Ishikawa (cell line): ENCODE data around the gene MIF4GD.

Experiments used
- CEBPB ChIP-seq: IDR thresholded peaks from 2 replicates; pipeline ENCODE4 v1.6.1; 2012
- CREB1 ChIP-seq: IDR thresholded peaks from 2 replicates; pipeline ENCODE4 v1.6.1; 2012; ENCODE audit warnings: low read depth
- EGR1 ChIP-seq: IDR thresholded peaks from 2 replicates; pipeline ENCODE4 v1.6.1; 2012
- EP300 ChIP-seq: IDR thresholded peaks from 2 replicates; pipeline ENCODE4 v1.6.1; 2012; ENCODE audit warnings: borderline replicate concordance
- FOXM1 ChIP-seq: IDR thresholded peaks from 2 replicates; pipeline ENCODE4 v1.6.1; 2012; ENCODE audit warnings: low read depth, borderline replicate concordance
- NFIC ChIP-seq: IDR thresholded peaks from 2 replicates; pipeline ENCODE4 v1.6.1; 2012
- RAD21 ChIP-seq: IDR thresholded peaks from 2 replicates; pipeline ENCODE4 v1.6.1; 2012; ENCODE audit warnings: low read depth
- TAF1 ChIP-seq: IDR thresholded peaks from 2 replicates; pipeline ENCODE4 v1.6.1; 2012; ENCODE audit warnings: low read depth, mild to moderate bottlenecking
- TCF12 ChIP-seq: IDR thresholded peaks from 2 replicates; pipeline ENCODE4 v1.6.1; 2012; ENCODE audit warnings: low read depth
- TEAD4 ChIP-seq: IDR thresholded peaks from 2 replicates; pipeline ENCODE4 v1.6.1; 2012
- YY1 ChIP-seq: IDR thresholded peaks from 2 replicates; pipeline ENCODE4 v1.6.1; 2012; ENCODE audit warnings: low read depth
- ZBTB7A ChIP-seq: IDR thresholded peaks from 2 replicates; pipeline ENCODE4 v1.6.1; 2012; ENCODE audit warnings: low read depth
- TF ChIP-seq, protein P1 (sequence below): IDR thresholded peaks from 2 replicates; pipeline ENCODE4 v1.6.1; 2012; ENCODE audit warnings: low read depth, mild to moderate bottlenecking
- TF ChIP-seq, protein P2 (sequence below): IDR thresholded peaks from 2 replicates; pipeline ENCODE4 v1.6.1; 2012
- TF ChIP-seq, protein P3 (sequence below): IDR thresholded peaks from 2 replicates; pipeline ENCODE4 v1.6.1; 2012

Gene MIF4GD

DNA sequence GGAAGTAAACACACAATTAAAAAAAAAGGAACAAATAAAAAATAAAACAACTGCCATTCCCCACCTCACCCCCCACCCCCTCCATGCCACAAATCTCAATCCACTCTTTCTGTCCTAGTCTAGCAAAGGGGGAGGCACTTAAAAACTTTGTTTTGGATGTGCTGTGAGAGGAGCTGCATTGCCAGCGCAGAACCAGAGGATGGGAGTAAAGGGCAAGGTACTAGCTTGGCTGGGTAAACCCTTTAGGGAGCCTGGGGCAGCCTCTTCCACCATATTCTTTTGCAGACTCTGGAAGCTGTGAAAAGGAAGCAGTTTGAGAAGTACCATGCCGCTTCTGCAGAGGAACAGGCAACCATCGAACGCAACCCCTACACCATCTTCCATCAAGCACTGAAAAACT lies 8.0 kb downstream of the MIF4GD start:
- TF ChIP-seq, protein P1, sequence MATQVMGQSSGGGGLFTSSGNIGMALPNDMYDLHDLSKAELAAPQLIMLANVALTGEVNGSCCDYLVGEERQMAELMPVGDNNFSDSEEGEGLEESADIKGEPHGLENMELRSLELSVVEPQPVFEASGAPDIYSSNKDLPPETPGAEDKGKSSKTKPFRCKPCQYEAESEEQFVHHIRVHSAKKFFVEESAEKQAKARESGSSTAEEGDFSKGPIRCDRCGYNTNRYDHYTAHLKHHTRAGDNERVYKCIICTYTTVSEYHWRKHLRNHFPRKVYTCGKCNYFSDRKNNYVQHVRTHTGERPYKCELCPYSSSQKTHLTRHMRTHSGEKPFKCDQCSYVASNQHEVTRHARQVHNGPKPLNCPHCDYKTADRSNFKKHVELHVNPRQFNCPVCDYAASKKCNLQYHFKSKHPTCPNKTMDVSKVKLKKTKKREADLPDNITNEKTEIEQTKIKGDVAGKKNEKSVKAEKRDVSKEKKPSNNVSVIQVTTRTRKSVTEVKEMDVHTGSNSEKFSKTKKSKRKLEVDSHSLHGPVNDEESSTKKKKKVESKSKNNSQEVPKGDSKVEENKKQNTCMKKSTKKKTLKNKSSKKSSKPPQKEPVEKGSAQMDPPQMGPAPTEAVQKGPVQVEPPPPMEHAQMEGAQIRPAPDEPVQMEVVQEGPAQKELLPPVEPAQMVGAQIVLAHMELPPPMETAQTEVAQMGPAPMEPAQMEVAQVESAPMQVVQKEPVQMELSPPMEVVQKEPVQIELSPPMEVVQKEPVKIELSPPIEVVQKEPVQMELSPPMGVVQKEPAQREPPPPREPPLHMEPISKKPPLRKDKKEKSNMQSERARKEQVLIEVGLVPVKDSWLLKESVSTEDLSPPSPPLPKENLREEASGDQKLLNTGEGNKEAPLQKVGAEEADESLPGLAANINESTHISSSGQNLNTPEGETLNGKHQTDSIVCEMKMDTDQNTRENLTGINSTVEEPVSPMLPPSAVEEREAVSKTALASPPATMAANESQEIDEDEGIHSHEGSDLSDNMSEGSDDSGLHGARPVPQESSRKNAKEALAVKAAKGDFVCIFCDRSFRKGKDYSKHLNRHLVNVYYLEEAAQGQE, result no peak
- TF ChIP-seq EGR1, result no peak
- no peak for TF ChIP-seq NFIC
- no peak for TF ChIP-seq TCF12
- TF ChIP-seq, protein P2, sequence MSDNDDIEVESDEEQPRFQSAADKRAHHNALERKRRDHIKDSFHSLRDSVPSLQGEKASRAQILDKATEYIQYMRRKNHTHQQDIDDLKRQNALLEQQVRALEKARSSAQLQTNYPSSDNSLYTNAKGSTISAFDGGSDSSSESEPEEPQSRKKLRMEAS, result no peak
- no peak for TF ChIP-seq CEBPB
- TF ChIP-seq CREB1, result no peak
- TF ChIP-seq FOXM1, result no peak
- no peak for TF ChIP-seq RAD21
- no peak for TF ChIP-seq ZBTB7A
- TF ChIP-seq EP300, result no peak
- TF ChIP-seq YY1, result no peak
- no peak for TF ChIP-seq TAF1
- TF ChIP-seq TEAD4, result no peak
- TF ChIP-seq, protein P3, sequence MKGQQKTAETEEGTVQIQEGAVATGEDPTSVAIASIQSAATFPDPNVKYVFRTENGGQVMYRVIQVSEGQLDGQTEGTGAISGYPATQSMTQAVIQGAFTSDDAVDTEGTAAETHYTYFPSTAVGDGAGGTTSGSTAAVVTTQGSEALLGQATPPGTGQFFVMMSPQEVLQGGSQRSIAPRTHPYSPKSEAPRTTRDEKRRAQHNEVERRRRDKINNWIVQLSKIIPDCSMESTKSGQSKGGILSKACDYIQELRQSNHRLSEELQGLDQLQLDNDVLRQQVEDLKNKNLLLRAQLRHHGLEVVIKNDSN, result no peak

DNA sequence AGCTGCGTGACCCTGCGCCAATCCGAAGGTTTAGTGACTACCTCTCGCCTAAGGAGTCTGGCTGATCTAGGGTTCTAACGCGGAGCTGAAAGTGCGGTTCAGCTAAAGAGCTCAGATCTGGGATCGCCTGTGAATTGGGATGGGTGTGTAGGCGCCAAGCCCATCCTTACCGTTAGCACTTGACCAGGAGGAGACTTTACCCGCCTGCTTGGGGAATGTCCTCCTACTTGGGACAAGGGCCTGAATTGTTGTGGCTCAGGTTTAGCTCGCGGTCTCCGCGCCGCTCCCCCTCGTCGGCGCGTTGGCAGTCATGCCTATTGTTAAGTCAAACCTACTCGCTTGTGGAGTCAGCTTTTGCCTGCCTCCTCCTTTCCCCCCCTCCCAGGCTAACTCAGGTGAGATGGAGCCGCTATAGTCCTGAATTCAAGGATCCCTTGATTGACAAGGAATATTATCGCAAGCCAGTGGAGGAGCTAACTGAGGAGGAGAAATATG lies 8.9 kb downstream of the MIF4GD start:
- 0 out of 2 replicates have a peak, but pooled peaks have one; percentile 3 for TF ChIP-seq EGR1
- TF ChIP-seq, protein P3, result no peak

DNA sequence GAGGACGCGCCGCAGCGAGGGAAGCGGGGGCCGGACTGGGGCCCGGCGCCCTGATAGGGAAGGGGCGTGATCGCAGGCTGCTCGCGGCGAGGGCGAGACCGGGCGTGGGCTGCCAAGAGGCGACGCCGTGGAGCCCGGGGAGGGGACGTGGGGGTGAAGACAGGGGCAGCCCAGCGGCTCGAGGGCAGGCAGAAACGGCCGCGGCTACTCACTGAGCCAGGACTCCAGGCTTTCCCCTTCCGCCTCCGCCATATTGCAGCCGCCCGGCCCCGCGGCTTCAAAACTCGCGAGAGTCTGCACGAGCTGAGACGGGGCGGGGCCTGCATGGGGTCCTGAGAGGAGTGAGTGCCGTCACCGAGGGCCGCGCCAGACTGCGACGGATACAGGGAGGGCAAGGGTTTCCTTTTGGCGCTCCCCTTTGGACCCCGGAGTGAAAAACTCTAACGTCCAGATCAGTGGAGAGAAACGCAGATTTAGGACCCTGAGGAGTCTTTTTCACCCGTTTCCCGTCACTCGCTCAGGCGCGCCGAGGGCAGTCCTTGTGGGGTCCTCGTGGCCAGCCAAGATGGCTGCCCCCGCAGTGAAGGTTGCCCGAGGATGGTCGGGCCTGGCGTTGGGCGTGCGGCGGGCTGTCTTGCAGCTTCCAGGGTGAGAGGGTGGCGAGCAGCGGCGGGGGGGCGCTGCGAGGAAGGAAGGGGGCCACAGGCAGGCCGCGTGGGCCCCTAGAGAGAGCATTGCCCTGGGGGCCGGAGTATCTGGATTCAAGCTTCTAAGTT lies 9.5 kb downstream of the MIF4GD start, which contains the start of the genes GGA3 and MRPS7:
GGA3 (minus strand) TSS at position 271 of the 776 bp plus-strand sequence; CDS start at position 252, 19 bp downstream.
MRPS7 (plus strand) TSS at position 544 of the 776 bp plus-strand sequence; CDS start at position 566, 22 bp downstream.
- TF ChIP-seq CEBPB (no peak), TEAD4 (peak; percentile 23; the same call in 1 of the 2 replicates), FOXM1 (no peak; the same call in 1 of the 2 replicates), TCF12 (no peak; the same call in none of the 2 replicates), CREB1 (peak; percentile 42), NFIC (peak; percentile 4; the same call in 1 of the 2 replicates), YY1 (peak; percentile 93), TAF1 (peak; percentile 100), ZBTB7A (no peak), RAD21 (no peak), EGR1 (0 out of 2 replicates have a peak, but pooled peaks have one; percentile 7), EP300 (0 out of 2 replicates have a peak, but pooled peaks have one; percentile 34)
- TF ChIP-seq, protein P3, result peak; percentile 7; the same call in 1 of the 2 replicates
- TF ChIP-seq, protein P2, result 0 out of 2 replicates have a peak, but pooled peaks have one; percentile 49
- TF ChIP-seq, protein P1, result peak; percentile 24; the same call in 1 of the 2 replicates

DNA sequence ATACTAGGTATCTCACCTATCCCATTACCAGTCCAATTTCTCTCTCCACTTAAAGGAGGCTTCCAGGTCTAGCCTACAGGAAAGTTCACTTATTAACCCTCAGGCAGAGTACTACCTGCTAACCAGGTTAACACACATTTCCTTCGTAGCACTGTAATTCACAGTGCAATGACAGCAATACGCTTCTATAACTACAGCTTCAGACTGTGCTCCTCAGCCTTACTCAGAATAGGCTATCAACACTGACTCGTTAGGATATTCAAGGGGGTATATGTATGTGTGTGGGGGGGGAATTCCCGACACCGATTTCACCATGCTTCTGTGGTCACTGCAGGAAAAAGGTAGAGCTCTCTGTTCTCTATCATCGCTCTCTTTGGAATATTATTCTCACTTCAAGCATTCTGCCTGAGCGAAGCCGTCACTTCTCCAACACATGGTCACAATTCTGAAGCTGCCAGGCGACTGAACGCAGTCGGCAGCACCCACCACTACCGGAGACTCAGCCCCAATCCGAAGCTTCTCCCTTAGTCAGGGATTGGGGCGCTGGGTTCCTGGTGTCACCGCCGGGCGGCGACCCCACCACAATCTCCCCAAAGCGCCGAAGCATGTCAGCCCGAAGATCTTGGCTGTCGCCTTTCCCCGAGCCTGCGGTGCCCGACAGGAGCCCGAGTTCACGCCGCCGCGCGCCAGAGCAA lies 10.2 kb downstream of the MIF4GD start:
- TF ChIP-seq, protein P3, result no peak
- TF ChIP-seq EP300 (no peak), CREB1 (no peak), ZBTB7A (no peak), TEAD4 (no peak), CEBPB (no peak), TCF12 (no peak), EGR1 (no peak), RAD21 (no peak), TAF1 (no peak)
- TF ChIP-seq, protein P2, result no peak
- TF ChIP-seq, protein P1, result no peak
